Measurements from ENCODE around the gene IRX4.

The IRX4 gene

DNA sequence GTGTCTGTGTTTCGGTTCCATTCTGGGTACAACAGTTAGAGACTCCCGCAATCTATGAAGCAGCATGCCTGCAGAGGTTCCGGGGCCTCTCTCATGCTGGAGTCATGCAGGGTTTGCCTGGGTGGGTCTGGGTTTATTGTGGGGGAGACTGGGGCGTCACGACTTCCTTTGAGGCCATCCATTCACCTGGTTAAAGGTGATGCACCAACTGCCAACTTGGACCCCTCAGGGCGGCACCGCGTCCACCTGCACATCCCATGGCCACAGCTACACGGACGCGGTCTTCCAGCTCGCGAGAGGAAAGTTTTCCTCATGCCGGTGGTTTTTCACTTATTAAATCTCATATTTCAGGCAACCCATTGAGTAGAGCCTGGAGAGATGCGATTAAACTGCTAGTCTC is 30.9 kb upstream of the IRX4 start:
- no peak for DNase-seq (ENCODE audit: low read depth)

DNA sequence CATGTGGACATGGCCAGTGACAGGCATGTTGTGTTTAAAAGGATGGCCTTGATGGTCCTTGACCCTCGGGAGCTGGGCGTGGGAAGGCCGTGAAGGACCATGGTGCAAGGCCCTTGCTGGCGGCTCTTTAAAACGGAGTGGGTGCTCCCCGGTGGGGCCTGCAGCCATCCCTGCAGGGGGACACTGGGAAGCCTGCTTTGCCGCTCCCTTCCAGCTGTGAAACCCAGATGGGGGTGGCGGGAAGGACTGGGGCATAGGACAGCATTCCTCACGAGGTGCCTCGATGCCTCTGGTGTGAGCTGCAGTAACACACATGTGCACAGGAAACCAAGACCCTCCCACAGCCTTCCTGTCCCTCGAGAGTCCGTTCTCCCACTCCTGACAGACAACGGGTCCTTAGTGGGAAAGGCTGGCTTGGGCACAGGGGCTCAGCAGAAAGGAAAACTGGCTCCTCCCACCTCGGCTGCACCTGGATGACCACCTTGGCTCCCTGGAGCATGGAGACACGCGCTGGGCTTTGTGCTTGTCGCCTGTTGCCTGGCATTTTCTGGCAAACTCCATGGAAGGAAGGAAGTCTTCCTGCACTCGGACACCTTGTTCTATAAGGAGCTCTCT is 30.3 kb upstream of the IRX4 start:
- no peak for DNase-seq (ENCODE audit: low read depth)

DNA sequence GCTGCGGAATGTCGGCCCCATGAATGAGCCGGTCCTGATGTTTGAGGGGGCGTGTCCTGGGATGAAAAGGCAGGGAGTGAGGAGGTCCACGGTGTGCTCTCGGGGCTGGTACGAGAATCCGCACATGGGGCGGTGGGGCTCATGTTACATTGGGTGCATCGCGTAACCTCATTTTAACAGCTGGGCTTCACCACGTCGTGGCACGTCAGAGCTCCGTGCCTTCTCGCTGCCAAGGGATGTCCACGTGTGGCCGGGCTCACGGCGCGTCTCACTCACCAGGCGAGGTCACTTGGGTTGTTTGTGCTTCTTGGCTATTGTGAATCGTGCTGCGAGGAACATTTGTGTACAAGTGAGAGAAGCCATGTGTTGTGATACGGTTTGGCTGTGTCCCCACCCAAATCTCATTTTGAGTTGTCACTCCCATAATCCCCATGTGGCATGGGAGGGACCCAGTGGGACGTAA is 29.1 kb upstream of the IRX4 start:
- no peak for DNase-seq (ENCODE audit: low read depth)

DNA sequence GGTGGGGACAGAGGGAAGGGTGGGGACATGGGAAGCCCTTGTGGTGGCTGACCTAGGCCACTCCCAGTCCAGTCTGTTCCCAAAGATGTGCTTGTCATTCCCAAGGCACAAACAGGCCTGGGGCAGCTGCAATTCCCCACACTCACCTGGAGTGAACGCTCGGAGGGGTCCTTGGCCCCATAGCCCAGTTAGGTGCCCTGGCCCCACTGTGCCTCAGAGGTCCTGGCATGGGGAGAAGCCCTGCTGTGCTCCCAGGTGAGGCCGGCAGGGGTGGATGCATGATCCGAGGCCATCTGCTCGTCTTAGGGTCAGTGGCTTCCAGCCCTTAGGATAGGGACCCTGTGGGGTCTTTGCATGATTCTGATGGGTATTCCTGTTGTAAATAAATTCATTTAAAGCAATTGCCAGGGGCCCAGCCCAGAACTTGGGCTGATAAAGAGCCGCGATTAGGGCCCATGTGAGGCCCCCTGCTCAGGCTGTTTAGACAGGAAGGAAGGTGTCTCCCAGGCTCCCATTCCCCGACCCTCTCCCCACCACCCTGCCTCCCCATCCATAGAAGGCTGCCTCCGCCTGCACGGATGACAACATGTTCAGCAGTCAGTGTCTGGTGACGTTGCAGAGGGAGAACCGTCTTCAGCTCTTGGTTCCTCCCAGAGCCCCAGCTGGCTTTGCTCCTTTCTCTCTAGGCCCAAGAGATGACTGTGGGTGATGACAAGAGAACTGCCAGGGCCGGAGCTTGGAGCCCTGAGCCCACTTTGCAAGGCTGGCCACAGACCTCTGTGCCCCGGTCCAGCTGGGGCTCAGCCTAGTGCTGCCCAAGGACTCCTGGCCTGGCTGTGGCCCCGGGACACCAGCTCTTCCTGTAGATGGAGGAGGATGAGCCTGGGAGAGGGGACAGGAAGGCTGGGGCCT is 28.4 kb upstream of the IRX4 start:
- DNase-seq (ENCODE audit: low read depth) = no peak

DNA sequence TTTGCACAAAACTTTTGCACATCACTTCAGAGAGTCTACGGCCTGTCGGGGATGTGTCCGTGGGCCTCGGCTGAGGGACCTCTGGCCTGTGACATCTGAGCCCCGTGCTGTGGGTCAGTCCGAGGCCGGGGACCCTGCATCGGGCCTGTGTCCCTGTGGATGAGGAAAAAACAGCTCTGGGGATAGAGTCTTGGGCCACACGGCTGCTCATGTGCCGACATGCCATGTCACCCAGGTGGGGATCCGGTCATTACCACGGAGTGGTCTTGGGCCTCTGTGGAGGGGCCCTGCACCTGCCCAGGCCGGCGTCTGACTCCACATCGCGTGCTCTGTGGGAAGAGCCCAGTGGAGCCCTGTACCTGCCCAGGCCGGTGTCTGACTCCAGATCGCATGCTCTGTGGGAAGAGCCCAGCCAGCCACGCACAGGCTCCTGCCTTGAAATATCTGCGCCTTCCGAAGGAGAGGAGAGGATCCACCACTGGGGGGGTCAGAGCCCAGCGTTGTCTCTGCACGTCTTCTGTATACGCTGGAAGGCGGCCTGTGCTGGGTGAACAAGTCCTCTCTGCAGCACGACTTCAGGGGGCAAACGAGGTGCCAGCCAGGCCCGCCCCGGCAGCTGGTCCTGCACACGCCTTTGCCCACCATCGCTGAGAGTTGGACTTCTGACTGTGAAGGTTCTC is 27.5 kb upstream of the IRX4 start:
- DNase-seq (ENCODE audit: low read depth) = no peak

DNA sequence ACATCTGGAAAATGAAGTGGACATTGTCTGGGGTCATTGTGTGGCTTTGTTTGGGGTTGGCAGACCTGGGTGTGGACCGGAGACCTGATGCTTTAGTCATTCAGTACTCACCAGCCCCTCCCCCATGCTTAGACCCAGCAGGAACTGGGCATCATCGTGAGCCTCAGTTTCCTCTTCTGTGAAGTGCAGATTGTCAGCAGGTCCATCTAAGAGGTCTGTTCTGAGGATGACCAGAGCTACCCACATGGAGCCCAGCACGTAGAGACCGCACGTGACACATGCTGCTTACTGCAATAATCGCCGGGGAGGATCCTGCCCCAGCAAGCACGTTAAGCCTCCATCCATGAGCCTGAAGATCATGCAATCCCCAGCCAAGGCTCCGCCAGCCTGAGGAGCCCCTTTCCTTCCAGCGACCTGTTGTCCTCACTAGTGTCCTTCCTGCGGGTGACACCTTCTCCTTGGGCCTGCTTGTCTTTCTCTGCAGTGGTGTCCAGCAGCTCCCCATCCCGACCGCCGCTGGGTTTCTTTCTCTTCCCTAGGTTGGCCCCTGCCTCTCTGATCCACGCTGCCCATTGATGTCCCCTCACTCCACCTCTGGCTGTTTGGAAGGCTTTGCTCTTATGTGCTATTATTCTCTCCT is 26.7 kb upstream of the IRX4 start:
- DNase-seq (ENCODE audit: low read depth) = no peak

DNA sequence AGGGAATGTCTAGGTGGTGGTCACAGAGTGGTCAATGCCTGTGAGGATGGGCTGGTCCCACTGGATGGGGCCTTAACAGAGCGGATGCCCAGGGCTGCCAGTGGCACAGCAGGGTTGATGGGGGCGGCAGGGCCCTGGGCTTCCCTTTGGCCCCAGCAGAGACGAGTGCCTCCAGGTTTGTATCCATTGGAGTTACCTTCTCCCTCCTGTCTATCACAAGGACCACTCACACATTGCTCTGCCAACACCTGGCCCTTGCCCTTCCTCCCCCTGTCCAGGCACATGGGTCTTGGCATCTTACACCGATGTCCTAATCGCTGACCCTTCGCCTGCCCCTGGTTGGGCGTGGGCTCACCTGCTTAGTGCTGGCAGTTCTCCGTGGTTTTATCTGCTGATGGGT is 26.2 kb upstream of the IRX4 start:
- no peak for DNase-seq (ENCODE audit: low read depth)

DNA sequence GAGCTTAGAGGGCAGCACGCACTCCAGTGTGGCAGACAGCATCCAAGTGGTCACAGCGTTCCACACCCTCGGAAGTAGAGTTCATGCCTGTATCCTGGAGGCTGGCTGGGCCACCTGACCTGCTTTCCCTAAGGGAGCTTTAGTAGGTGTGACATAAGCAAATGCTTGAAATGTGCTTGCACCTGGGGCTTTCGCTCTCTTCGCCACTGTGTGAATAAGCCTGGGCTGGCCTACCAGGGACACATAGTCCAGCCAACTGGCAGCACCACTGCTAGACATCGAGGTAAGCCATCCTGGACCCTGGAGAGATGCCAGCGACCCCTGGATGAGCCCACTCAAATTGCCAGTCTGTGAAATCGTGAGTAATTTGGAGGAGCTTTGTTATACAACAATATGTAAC is 24.9 kb upstream of the IRX4 start:
- no peak for DNase-seq (ENCODE audit: low read depth)

DNA sequence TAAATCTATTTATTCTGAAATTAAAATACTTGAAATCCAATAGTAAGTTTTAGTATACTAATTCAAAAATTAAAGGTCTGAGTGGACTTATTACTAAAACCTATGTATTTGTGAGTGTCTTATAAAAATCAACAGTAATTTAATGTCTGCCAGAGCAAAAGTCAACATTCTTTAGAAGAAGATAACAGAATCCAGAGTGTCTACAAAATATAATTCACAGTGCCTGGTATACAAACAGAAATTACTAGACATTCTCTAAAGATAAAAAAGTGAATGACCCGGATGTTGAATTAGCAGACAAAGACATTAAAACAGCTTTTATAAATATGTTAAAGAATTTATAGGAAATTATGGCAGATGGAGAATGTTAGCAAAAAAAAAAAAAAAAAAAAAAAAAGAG is 22.4 kb upstream of the IRX4 start:
- no peak for DNase-seq (ENCODE audit: low read depth)

DNA sequence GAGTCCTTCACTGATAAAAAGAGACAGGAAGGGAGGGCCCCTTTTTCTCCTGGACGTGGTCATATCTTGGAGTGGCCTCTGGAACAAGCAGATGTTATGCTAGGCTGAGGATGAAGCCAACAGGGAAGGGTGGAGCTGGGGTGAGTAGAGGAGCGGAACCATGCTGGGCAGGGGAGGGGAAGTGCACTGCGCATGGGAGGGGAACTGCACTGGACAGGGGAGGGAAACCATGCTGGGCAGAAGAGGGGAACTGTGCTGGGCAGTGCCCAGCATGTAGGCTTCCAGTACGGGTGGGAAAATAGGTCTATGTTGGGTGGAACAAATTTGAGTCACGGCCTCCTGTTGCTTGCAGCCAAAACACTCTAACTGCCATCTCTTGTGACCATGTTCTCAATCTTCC is 19.3 kb upstream of the IRX4 start:
- DNase-seq (ENCODE audit: low read depth) = no peak

DNA sequence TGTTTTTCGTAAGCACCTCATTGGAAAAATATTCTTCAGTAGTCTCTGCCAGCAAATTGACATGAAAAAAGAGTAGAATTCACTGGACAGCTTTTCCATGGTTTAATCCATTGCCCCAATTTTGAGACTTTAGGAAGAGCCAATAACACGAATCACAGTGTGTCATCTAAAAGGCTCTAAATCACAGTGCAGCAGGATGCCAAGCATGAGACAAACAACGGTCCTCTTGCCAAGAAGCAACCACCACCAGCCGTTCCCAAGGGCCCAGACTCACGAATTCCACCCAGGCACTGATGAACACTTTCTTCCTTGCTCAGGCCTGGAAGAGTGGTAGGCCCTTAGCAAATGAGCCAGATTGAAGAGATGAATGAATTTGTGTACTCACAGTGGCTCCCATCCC is 18.3 kb upstream of the IRX4 start:
- DNase-seq (ENCODE audit: low read depth) = no peak

DNA sequence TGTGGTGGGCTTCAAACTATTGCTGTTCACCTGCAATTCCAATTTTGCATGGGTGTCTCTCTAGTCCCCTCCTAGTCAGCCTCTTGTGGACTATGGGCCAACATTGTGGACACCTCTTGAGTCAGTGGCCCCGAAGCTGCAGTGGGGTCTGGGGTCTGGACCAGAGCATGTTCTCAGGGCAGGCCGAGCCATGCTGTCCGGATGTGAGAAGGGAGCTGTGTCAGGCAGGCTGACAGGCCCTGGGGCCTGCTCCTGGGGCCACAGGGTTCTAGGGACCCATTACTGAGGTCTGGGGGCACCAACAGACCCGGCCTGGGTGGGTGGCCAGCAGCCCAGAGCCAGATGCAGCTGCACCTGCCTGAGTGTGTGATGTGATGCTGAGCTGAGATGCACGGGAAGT is 16.5 kb upstream of the IRX4 start:
- no peak for DNase-seq (ENCODE audit: low read depth)

DNA sequence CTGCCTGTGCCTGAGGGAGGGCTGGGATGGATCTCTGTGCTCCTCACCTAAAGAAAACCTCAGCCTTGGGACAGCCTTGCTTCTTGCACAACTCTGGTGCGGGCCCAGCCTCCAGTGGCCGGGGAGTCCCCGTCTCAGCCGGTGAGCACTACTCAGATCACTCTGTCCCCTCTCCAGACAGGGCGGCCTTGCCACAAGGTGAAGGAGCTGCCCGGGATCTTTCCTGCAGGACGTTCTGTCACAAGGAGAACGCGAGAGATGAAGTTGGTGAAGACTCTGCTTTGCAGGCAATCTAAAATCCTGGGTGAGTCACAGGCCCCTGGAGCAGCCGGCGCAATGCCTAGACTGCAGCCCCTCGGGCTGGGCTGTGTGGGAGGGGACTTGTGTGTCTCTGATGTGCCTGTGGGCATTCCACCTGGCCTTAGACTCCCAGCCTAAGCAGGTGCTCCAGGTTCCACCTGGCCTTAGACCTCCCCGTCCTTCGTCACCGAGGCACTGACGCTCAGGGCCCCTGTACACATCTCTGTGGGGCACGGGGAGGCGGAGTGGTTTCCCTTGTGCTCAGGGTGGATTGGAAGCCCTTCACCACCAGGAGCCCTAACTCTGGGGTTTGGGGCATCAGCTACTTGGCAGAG is 15.2 kb upstream of the IRX4 start:
- DNase-seq (ENCODE audit: low read depth) = no peak

DNA sequence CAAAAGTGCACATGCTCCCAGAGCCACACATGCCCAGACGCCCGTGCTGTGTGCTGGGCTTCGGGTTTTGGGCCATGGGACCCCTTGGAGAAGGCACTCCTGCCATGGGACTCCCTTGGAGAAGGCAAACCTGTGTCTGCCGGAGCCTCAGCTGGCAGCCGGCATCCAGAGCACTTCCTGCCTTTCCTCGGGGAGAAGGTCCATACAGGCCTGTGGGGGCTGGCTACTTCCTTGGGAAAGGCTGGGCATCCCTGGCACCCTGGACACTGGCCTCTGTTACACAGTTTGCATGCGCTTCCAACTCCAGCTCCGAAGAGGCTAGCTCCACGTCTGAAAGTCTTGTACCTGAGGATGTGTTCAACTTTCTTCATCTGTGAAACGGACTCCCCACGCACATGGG is 14.7 kb upstream of the IRX4 start:
- DNase-seq (ENCODE audit: low read depth) = no peak

DNA sequence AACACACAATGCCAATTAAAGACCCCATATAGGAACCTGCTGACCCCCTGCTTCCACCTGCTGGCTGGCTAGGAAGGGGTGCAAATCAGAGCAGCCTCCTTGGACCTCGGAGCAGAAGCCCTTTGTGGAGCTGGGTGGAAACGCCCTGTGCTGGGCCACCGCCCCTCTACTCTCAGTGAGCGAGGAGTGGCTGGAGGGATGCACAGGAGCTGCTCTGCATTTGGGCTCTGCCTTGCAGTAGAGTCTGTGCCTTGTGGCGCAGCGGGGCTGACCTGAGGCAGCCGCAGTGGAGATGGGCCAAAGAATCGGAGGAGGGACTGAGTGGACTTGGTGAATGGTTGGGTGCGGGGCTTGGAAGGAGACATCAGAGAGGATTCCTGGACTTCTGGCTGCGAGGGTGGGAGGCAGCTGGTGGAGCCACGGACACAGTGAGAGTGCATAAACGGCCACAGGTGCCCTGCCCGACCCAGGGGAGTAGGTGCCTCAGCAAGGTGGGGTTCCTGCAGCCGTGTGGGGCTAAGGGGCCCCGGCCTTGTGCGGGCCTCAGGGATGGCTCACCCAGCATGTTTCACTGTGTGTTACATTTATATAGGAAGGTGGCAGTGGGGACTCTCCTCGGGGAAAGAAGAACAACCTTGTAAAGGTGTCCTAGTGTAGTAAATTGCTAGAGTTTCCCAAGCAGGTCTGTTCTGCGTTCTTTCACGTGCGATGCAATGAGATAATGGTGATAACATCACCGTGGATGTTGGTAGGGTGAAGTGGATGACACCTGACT is 14.1 kb upstream of the IRX4 start:
- DNase-seq (ENCODE audit: low read depth) = no peak

DNA sequence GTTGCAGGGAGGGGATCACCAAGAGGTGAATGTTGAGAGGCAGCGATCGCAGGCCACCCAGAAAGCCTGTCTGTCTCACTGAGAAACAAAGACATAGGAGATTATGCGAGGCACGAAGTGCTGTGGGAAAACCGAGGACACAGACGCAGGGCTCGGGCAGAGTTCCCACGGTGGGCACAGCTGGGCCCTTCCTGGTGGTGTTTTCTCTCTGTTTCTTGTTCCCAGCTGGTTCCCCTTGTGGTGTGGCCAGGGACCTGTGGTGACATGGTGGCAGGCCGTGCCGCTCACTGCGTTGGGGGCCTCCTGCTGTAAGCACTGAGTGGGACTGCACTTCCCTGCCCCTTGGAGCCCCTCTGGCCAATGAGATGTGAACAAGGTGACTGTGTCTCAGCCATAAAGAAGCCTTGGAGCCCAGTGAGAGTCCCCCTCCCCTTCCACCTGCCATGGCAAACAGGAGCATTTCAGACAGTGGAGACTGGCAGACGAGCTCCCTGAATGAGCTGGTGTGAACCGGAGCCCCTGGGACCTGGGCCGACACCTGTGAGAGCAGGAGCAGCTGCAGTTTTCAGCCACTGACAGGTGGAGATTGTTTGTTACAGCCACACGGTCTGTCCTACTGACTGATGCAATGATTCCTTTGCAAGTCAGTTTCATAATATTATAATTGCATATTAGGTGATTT is 13.2 kb upstream of the IRX4 start:
- DNase-seq (ENCODE audit: low read depth) = no peak

DNA sequence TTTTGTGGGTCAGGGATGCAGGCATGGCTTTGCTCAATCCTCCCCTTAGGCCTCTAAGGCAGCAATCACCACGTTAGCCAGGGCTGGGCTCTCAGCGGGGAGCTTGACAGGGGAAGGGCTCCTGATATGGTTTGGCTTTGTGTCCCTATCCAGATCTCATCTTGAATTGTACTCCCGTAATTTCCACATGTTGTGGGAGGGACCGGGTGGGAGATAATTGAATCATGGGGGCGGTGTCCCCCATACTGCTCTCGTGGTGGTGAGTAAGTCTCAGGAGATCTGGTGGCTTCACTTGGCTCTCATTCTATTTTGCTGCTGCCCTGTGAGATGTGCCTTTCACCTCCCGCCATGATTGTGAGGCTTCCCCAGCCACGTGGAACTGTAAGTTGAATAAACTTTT is 11.5 kb upstream of the IRX4 start:
- no peak for DNase-seq (ENCODE audit: low read depth)

DNA sequence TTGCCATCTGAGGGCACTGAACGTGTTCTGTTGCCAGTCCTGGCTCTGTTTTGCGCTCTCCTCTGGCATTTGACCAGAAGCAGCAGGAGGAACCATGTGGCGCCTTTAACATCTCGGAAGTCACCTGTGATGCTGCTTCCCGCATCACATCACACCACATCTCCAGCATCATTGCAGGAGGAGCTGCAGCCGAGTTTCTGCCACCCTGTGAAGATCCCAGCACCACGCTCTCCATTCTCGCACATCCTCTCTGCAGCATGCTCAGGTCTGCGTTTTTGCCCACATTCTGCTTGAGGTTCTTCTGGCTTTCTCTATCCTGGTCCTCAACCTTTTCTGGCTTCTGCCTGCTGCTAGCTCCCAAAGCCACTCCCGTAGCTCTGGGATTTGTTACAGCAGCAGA is 11.0 kb upstream of the IRX4 start:
- no peak for DNase-seq (ENCODE audit: low read depth)

DNA sequence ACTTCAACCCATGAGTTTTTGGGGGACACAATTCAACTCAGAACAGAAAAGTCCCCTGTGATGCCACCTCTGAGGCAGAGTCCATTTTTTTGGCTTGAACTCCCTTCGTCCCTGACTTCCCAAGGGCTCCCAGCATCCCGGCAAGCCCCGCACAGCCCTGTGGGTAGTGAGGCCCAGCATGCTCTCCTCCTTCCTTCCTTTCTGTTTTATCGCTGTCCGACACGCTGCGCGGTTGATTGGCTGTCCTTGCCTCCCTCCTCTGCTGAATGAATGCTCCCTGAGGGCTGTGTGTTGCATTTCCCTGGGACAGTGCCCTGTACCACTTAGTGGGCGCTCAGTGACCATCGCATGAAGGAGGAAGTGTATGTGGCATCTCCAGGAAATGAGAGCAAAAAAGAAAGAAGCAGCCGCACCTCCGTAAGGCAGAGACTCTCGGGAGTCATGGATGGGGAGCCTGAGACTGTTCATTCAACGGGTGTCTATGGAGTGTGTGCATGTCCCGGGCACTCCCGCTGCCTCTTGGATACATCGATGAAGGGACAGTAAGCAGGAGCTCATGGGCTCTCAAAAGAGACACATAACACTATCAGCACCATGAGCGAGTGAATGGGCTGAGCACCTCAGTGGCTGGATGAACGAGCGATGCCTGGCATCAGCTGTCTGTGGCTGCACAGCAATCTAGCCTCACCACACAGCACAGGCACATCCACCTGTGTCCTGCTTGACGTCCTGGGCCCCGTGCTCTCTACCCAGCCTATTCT is 10.1 kb upstream of the IRX4 start:
- no peak for DNase-seq (ENCODE audit: low read depth)

DNA sequence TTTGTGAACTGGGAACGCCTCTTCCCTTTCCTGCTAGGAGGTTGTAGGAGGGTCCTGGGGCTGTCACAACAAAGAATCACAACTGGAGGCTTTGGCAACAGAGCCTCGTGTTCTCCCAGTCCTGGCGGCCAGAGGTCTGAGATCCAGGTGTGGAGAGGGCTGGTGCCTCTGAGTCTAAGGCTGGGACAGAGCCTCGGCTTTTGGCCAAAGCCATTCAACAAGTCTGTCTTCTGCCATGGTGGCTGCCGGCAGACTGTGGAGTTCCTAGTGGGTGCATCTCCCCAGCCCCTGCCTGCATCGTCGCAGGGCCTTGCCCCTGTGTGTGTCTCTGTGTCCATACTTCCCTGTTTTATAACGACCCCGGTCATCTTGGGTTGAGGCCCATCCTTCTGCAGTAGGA is 9.5 kb upstream of the IRX4 start:
- no peak for DNase-seq (ENCODE audit: low read depth)
